ENCODE data around the gene IQCE.
"Not testable (repeated sequence)": the region's sequence is repeated elsewhere in the genome, so short reads cannot be mapped to it uniquely, and the experiment has no call there.

IQCE gene

DNA sequence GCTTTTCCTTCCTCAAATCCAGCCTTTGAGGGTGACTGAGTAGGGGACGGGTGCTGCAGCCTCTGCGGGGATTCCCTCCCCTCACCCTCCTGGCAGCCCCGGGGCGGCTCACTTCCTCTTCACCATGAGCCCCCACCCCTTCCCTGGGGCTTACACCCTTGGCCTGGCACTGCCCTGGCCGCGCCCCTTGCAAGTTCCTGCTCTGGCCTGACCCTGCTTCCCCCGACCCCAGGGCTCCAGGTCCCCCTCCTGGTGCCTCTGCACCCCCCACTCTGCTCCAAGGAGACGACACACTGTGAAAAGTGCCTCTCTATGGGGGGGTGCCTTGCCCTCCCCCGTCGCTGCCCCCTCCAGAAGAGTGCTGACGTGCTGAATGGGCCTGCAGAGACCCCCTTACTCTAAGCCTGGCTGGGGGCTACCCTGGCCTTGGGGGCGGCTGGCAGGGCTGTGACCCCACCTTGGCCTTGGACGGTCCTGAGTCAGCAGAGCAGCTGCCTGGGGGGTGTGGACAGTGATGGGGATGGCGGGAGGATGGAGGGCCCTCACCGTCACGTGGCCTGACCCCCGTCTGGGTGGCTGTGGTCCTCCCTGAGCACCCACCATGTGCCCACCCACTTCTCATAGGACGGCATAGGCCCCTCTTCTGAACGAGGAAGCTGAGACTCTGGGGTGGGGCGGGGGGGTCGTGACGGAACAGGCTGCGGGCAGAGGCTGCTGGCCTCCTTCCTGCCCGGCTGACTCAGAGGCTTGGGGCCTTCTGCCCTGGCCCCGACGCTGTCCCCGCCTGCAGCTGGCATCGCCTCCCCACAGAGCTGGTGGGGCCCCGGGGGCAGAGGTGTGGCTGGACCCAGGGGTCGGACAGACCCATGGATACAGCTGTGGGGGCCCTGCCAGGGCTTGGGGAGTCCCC, 29.4 kb upstream of the IQCE start:
- H3K27me3 ChIP-seq (replicated peaks; ENCODE audit: control insufficient read depth, insufficient read depth, low read length) = no peaks in the 10 kb centered on the region
- H3K4me3 ChIP-seq (ENCODE audit: low read length) = no peak overlapping the region
- H3K9ac ChIP-seq (ENCODE audit: low read length) = peak overlapping the region; percentile 56
- peaks cover 41% of the 10 kb centered on the region for H3K4me1 ChIP-seq (ENCODE audit: control insufficient read depth, insufficient read depth, low read length)
- H3K9me3 ChIP-seq (ENCODE audit: control insufficient read depth, low read length) = no peaks in the 10 kb centered on the region
- DNase-seq (ENCODE audit: low read depth) = peak; percentile 77
- H3K36me3 ChIP-seq (ENCODE audit: control insufficient read depth, insufficient read depth, low read length, severe bottlenecking) = peaks cover 4% of the 10 kb centered on the region

DNA sequence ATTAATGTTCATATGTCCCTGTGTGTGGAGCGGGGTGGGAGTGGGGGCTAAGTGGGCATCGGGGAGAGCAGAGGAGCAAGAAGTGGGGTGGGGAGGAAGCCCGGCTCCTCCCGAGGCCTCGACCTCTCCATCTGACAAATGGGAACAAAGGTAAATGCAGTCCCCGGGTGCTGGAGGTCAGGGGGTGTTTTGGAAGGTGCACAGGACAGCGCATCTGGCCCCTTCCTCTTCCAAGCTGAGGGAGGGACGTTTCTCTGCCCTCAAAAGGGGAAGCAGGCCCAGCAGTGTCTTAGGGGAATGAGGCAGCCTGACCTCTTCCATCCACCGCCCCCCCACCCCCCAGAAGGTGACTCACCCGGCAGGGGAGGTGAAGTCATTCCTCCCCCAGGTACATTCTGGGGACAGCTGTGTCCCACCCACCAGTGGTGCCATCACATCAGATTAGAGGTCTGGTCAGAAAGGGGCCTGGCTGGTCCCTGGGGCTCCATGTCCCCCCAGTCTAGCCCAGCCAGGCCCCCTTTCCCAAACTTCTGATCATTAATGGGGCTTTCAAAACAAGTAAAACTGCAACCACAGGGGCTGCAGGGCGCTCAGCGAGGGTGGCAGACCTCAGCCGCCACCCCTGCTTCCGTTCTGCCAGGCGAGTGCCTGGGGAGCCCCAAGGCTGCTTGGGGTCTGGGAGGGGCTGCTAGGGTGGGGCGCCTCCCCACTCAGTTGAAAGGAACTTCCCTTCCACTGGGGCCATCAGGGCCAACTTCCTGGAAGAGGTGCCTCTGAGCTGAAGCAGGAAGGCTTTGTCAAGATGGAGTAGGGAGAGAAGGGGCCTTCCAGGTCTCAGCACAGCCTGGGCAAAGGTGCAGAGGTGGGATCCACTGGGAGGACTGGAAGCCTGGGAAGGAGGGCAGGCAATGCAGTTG, 28.4 kb upstream of the IQCE start:
- peaks cover 40% of the 10 kb centered on the region for H3K4me1 ChIP-seq (ENCODE audit: control insufficient read depth, insufficient read depth, low read length)
- peak overlapping the region; percentile 51 for H3K9ac ChIP-seq (ENCODE audit: low read length)
- no peaks in the 10 kb centered on the region for H3K9me3 ChIP-seq (ENCODE audit: control insufficient read depth, low read length)
- peaks cover 4% of the 10 kb centered on the region for H3K36me3 ChIP-seq (ENCODE audit: control insufficient read depth, insufficient read depth, low read length, severe bottlenecking)
- H3K27me3 ChIP-seq (replicated peaks; ENCODE audit: control insufficient read depth, insufficient read depth, low read length) = no peaks in the 10 kb centered on the region
- DNase-seq (ENCODE audit: low read depth) = no peak
- no peak overlapping the region for H3K4me3 ChIP-seq (ENCODE audit: low read length)

DNA sequence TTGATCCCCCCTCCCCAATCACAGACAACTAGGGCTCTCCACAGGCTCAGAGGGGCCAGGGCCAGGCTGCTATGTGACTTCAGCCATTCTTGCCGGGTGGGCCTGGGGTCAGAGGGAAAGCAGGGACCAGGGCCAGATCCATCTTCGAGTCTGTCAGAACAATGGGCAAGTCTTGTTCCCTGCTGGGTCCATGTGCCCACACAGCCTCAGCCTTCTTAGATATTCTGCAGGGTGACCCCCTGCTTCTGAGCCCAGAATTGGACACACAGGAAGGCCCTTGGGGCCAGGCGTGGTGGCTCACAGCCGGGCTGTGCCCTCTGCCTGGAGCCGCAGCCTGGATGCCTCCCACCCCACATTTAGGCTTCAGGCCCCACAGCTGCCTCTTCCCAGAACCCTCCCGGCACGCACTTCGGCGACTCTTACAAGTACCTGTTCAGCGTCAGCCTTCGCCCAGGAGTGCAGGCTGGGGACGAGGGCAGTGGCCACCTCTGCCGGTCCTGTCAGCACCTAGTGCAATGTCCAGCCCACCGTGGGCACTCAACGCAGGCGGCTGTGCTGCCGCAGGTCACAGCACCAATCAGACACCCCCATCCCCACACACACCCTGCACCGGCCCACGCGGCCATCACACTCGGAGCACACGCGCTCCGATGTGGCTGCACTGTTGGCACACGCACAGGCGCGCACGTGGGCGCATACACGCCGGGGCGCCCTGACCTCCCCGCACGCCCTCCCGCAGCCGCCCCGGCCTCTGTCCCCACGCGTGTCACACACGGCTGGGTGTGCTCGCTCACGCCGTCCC, 27.6 kb upstream of the IQCE start:
- H3K4me1 ChIP-seq (ENCODE audit: control insufficient read depth, insufficient read depth, low read length) = peaks cover 40% of the 10 kb centered on the region
- not testable (repeated sequence) for H3K4me3 ChIP-seq (ENCODE audit: low read length); H3K36me3 ChIP-seq (ENCODE audit: control insufficient read depth, insufficient read depth, low read length, severe bottlenecking); H3K9me3 ChIP-seq (ENCODE audit: control insufficient read depth, low read length); H3K27me3 ChIP-seq (replicated peaks; ENCODE audit: control insufficient read depth, insufficient read depth, low read length); DNase-seq (ENCODE audit: low read depth)
- peak overlapping the region; percentile 46 for H3K9ac ChIP-seq (ENCODE audit: low read length)

DNA sequence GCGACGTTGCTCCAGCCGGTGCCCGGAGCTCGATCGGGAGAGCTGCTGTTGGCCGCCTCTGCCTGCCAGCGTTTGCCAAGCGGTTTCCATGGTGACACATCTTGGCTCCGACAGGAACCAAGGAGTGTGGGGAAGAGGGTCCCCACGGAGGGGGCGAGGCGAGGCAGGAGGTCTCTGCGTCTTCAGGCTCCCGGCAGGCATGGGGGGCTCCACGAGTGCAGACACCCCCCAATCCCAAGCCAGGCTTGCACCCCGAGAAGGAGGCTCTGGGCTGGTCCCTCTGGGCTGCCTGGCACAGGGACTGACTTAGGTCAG, 27.0 kb upstream of the IQCE start:
- not testable (repeated sequence) for H3K36me3 ChIP-seq (ENCODE audit: control insufficient read depth, insufficient read depth, low read length, severe bottlenecking); H3K27me3 ChIP-seq (replicated peaks; ENCODE audit: control insufficient read depth, insufficient read depth, low read length); H3K9ac ChIP-seq (ENCODE audit: low read length); H3K4me3 ChIP-seq (ENCODE audit: low read length); DNase-seq (ENCODE audit: low read depth); H3K9me3 ChIP-seq (ENCODE audit: control insufficient read depth, low read length)
- H3K4me1 ChIP-seq (ENCODE audit: control insufficient read depth, insufficient read depth, low read length) = peaks cover 40% of the 10 kb centered on the region

DNA sequence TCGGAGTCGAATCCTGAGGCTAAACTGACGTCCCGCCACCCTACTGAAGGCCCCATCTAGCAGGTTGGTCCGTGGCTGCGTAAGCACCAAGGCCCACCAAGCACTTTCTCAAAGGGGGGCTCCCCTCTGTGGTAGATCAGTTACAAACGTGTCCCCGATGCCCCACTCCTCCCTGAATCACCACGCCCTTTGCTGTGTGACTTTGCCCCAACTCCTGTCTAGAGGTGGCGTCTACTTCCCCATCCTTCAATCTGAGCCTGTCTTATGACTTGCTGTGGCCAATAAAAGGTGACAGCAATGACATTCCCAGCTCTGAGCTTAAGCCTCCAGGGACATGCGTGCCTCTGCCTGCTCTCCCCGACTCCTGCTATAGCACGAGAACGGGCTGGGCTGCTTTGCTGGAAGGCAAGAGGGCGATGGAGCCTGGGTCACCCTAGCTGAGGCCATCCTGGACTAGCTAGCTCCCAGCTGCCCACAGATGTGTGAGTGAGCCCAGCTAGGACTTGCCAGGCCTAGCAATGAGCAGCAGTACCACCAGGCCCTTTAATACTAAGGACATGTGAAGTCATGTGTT, 26.5 kb upstream of the IQCE start:
- H3K9me3 ChIP-seq (ENCODE audit: control insufficient read depth, low read length); H3K27me3 ChIP-seq (replicated peaks; ENCODE audit: control insufficient read depth, insufficient read depth, low read length); H3K36me3 ChIP-seq (ENCODE audit: control insufficient read depth, insufficient read depth, low read length, severe bottlenecking); H3K4me3 ChIP-seq (ENCODE audit: low read length); DNase-seq (ENCODE audit: low read depth); H3K9ac ChIP-seq (ENCODE audit: low read length): not testable (repeated sequence)
- peaks cover 39% of the 10 kb centered on the region for H3K4me1 ChIP-seq (ENCODE audit: control insufficient read depth, insufficient read depth, low read length)

DNA sequence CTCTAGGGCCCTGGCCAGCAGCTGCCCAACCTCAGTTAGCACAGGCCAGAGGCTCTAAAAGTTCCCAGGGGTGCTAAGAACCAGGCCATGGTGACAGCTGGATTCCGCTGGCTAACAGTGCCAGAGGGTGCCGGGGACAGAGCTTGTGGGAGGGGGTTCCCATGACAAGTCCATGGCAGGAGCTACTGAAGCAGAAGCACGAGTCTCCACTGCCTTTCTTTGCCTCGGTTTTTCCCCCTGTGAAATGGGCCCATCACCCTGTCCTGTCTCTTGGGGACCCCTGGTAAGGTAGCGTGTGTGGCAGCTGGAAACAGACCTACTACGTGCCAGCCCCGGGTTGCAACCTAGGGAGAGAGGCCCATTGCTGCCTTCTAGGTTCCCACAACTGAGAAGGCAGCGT, 26.0 kb upstream of the IQCE start:
- H3K4me1 ChIP-seq (ENCODE audit: control insufficient read depth, insufficient read depth, low read length) = peaks cover 34% of the 10 kb centered on the region
- not testable (repeated sequence) for H3K9me3 ChIP-seq (ENCODE audit: control insufficient read depth, low read length); H3K27me3 ChIP-seq (replicated peaks; ENCODE audit: control insufficient read depth, insufficient read depth, low read length); DNase-seq (ENCODE audit: low read depth); H3K4me3 ChIP-seq (ENCODE audit: low read length); H3K36me3 ChIP-seq (ENCODE audit: control insufficient read depth, insufficient read depth, low read length, severe bottlenecking); H3K9ac ChIP-seq (ENCODE audit: low read length)

DNA sequence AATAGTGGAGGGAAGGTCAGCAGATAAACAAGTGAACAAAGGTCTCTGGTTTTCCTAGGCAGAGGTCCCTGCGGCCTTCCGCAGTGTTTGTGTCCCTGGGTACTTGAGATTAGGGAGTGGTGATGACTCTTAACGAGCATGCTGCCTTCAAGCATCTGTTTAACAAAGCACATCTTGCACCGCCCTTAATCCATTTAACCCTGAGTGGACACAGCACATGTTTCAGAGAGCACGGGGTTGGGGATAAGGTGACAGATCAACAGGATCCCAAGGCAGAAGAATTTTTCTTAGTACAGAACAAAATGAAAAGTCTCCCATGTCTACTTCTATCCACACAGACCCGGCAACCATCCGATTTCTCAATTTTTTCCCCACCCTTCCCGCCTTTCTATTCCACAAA, 25.2 kb upstream of the IQCE start:
- not testable (repeated sequence) for DNase-seq (ENCODE audit: low read depth); H3K36me3 ChIP-seq (ENCODE audit: control insufficient read depth, insufficient read depth, low read length, severe bottlenecking); H3K9ac ChIP-seq (ENCODE audit: low read length); H3K4me3 ChIP-seq (ENCODE audit: low read length); H3K9me3 ChIP-seq (ENCODE audit: control insufficient read depth, low read length); H3K27me3 ChIP-seq (replicated peaks; ENCODE audit: control insufficient read depth, insufficient read depth, low read length)
- peaks cover 27% of the 10 kb centered on the region for H3K4me1 ChIP-seq (ENCODE audit: control insufficient read depth, insufficient read depth, low read length)

DNA sequence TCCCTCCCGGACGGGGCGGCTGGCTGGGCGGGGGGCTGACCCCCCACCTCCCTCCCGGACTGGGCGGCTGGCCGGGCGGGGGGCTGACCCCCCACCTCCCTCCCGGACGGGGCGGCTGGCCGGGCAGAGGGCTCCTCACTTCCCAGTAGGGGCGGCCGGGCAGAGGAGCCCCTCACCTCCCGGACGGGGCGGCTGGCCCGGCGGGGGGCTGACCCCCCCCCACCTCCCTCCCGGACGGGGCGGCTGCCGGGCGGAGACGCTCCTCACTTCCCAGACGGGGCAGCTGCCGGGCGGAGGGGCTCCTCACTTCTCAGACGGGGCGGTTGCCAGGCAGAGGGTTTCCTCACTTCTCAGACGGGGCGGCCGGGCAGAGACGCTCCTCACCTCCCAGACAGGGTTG, 24.6 kb upstream of the IQCE start:
- not testable (repeated sequence) for H3K9ac ChIP-seq (ENCODE audit: low read length); H3K4me3 ChIP-seq (ENCODE audit: low read length); DNase-seq (ENCODE audit: low read depth); H3K9me3 ChIP-seq (ENCODE audit: control insufficient read depth, low read length); H3K27me3 ChIP-seq (replicated peaks; ENCODE audit: control insufficient read depth, insufficient read depth, low read length)
- peaks cover 13% of the 10 kb centered on the region for H3K36me3 ChIP-seq (ENCODE audit: control insufficient read depth, insufficient read depth, low read length, severe bottlenecking)
- H3K4me1 ChIP-seq (ENCODE audit: control insufficient read depth, insufficient read depth, low read length) = peaks cover 20% of the 10 kb centered on the region

DNA sequence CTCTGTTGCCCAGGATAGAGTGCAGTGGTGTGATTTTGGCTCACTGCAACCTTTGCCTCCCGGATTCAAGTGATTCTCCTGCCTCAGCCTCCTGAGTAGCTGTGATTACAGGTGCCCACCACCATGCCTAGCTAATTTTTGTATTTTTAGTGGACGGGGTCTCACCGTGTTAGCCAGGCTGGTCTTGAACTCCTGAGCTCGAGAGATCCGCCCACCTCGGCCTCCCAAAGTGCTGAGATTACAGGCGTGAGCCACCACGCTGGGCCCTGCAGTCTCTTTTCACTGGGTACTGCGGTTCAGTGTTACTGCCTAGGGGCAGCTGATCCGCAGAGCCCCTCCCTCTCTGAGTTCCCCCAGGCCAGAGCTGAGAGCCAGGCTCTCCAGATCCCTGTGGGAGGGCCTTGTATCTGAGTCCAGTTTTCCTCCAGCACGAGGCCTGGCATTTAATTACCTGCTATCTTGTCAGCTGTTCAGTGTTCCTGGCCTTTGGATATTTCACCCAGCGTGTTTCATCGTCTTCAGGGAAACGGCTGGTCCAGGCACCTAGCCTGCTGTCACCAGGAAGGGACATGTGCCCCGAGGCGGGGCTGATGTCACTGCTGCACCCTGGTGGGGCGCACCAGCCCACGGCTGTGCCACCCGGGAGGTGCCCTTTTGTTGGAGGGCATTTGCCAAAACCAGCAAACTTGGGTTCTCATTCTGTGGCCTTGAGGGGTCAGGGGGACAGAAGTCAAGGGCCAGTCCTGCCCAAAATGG, 22.7 kb upstream of the IQCE start:
- DNase-seq (ENCODE audit: low read depth) = not testable (repeated sequence)

DNA sequence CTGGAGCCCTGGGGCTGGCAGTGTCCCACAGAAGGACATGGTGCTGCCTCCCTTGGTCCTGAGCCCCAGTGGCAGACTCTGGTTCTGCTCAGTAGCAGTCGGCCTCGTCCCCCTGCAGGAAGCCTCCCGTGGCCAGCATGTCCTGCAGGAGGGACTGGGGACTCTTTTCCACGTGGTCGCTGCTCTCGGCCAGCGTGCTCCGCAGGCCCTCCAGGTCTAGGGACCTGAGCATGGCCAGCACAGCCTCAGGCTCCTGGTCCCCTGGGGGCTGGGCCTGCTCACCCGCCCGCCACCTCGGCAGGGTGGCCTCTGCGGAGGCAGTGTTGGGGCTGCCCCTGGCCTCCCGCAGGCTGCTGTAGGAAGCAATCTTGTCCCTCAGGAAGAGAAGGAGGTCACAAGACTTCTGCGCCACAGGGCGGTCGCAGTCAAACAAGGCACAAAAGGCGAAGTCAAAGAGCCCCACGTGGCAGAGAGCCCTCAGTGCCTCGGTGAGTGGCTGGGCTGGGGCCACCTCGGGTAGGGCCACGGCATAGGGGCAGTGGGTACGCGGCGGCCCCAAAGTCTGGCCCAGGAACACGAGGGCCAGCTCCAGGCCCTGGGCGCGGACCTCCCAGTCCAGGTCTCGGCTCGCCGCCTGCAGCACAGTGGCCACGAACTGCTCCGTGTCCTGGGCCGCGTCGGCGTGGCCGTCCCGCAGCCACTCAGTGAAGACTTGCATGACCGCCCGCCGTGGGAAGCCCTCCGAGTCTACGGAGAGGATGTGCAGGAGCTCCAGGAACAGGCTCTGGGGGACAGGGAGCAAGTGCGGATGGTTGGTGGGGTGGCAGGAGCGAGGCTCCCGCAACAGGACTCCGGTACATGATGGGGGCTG, 20.6 kb upstream of the IQCE start:
- H3K9ac ChIP-seq (ENCODE audit: low read length) = no peak overlapping the region
- H3K4me1 ChIP-seq (ENCODE audit: control insufficient read depth, insufficient read depth, low read length) = no peaks in the 10 kb centered on the region
- H3K9me3 ChIP-seq (ENCODE audit: control insufficient read depth, low read length) = no peaks in the 10 kb centered on the region
- no peaks in the 10 kb centered on the region for H3K27me3 ChIP-seq (replicated peaks; ENCODE audit: control insufficient read depth, insufficient read depth, low read length)
- DNase-seq (ENCODE audit: low read depth) = no peak
- H3K4me3 ChIP-seq (ENCODE audit: low read length) = no peak overlapping the region
- peaks cover 39% of the 10 kb centered on the region for H3K36me3 ChIP-seq (ENCODE audit: control insufficient read depth, insufficient read depth, low read length, severe bottlenecking)

More for the DNA sequence above, 22.7 kb upstream of the IQCE start:
- H3K4me1 ChIP-seq (ENCODE audit: control insufficient read depth, insufficient read depth, low read length); H3K4me3 ChIP-seq (ENCODE audit: low read length); H3K9ac ChIP-seq (ENCODE audit: low read length); H3K9me3 ChIP-seq (ENCODE audit: control insufficient read depth, low read length); H3K27me3 ChIP-seq (replicated peaks; ENCODE audit: control insufficient read depth, insufficient read depth, low read length): not testable (repeated sequence)
- peaks cover 24% of the 10 kb centered on the region for H3K36me3 ChIP-seq (ENCODE audit: control insufficient read depth, insufficient read depth, low read length, severe bottlenecking)
